Measurements from ENCODE around the gene PLCH2. TPM values are rescaled to one million over a fixed set of nuclear protein-coding genes. Genes with fewer than 3 reads are reported as not detected.

The PLCH2 gene
- total RNA-seq, 1 experiment from 2014 or later, result 0.74 TPM

DNA sequence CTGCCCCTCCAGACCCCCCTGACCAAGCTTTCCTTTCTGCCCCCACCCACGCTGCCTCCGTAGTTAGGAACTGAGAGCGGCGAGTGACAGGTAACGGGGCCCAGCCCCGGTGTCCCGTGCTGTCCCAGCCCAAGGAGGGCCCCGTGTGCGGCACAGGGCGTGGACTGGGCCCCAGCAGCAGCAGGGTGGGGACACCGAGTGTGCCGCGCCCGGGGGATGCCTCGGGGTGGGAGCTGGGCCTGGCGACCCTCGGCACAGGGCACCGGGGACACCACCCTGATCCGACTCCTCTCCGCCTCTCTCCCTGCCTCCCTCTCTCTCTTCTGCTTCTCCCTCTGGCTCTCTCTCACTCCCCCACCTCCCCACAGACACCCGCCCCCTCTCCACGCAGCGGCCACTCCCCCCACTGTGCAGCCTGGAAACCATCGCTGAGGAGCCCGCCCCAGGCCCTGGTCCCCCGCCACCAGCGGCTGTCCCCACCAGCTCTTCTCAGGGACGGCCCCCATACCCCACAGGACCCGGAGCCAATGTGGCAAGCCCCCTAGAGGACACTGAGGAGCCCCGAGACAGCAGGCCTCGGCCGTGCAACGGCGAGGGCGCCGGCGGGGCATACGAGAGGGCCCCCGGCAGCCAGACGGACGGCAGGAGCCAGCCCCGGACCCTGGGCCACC is 27.6 kb downstream of the PLCH2 start:
- in situ Hi-C loops (cut with HindIII; ENCODE audit: low pct_unique_long_range_greater_than_20kb, low sequenced_read_pairs), result no loop called here
- DNase-seq (ENCODE audit: low read depth), result no peak

DNA sequence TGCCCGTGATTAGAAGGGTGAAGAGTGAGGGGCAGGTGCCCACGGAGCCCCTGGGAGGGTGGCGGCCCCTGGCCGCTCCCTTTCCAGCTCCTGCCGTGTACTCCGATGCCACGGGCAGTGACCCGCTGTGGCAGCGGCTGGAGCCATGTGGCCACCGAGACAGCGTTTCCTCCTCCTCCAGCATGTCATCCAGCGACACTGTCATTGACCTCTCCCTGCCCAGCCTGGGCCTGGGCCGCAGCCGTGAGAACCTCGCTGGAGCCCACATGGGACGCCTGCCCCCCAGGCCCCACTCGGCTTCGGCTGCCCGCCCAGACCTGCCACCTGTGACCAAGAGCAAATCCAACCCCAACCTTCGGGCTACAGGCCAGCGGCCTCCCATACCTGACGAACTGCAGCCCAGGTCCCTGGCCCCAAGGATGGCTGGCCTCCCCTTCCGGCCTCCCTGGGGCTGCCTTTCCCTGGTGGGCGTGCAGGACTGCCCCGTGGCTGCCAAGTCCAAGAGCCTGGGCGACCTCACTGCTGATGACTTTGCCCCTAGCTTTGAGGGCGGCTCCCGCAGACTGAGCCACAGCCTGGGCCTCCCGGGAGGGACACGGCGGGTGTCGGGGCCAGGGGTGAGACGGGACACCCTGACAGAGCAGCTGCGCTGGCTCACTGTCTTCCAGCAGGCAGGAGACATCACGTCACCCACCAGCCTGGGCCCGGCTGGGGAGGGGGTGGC is 28.3 kb downstream of the PLCH2 start:
- in situ Hi-C loops (cut with HindIII; ENCODE audit: low pct_unique_long_range_greater_than_20kb, low sequenced_read_pairs), result no loop called here
- no peak for DNase-seq (ENCODE audit: low read depth)

DNA sequence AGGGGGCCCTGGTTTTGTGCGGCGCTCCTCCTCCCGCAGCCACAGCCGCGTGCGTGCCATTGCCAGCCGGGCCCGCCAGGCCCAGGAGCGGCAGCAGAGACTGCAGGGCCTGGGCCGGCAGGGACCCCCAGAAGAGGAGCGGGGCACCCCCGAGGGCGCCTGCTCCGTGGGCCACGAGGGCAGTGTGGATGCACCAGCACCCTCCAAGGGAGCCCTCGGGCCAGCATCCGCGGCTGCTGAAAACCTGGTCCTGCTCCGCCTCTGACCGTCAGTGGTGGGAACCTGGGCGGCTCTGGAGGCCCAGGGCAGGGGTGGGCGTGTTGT is 28.8 kb downstream of the PLCH2 start:
- DNase-seq (ENCODE audit: low read depth), result no peak
- in situ Hi-C loops (cut with HindIII; ENCODE audit: low pct_unique_long_range_greater_than_20kb, low sequenced_read_pairs), result no loop called here

DNA sequence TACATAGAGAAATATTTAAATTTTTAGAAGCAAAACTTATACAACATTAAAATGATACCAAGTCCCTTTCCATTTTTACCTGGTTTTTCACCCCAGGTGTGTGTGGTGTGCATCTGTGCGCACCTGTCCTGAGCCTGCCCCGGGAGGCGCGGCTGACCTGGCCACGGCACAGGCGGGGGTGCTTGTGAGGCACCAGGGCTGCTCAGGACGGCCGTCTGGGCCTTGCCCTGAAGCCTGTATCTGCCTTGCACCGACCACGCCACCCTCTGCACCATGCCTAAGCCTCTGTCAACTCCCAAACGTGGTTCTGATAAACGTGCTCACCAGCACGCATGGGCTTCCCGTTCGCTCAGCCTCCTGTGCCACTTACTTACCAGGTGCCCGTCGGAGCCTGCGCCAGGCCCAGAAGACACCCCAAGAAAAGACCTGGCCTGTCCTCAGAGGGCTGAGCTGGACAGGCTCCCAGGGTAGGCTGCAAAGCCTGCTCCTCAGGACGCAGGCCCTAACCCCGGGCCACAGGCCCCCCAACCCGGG is 29.4 kb downstream of the PLCH2 start:
- no peak for DNase-seq (ENCODE audit: low read depth)
- in situ Hi-C loops (cut with HindIII; ENCODE audit: low pct_unique_long_range_greater_than_20kb, low sequenced_read_pairs), result no loop called here

DNA sequence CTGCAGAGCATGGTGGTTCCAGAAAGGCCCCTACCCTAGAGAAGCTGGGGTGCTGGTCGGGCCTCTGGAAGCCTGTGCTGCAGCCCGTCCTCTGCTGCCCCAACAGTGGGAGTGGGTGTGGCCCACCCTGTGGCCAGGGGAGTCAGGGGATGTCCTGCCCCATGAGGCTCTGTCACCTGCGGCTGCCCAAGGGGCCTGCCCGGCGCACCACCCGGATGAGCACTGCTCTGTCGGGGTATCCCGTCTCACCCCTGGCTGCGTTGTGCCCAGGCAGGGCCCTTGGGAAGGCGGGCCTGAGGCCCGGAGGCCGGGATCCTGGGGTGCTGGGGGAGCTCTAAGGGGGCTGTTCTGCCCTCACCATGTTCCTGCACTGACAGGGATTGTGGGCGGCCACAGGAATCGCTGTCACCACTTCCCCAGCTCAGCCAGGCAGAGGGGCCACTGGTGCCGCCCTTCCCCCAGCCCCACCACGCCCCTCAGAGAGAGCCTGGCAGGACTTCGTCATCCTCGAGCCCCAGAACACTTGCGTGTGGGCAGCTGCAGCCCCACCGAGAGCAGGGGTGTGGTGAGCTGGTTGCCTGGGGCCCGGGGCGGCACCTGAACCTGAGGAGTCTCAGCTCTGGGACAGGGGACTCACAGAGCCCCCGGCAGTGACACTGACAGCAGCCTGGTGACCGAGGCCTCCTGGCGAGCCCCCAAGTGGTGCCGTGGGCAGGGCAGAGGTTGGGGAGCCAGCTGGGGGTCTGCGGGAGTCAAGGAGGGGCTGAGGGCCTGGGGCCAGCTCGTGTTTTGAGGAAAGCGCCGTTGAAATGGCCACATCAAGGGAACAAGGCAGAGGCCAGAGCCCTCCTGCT is 30.1 kb downstream of the PLCH2 start:
- in situ Hi-C loops (cut with HindIII; ENCODE audit: low pct_unique_long_range_greater_than_20kb, low sequenced_read_pairs), result no loop called here
- DNase-seq (ENCODE audit: low read depth), result no peak

DNA sequence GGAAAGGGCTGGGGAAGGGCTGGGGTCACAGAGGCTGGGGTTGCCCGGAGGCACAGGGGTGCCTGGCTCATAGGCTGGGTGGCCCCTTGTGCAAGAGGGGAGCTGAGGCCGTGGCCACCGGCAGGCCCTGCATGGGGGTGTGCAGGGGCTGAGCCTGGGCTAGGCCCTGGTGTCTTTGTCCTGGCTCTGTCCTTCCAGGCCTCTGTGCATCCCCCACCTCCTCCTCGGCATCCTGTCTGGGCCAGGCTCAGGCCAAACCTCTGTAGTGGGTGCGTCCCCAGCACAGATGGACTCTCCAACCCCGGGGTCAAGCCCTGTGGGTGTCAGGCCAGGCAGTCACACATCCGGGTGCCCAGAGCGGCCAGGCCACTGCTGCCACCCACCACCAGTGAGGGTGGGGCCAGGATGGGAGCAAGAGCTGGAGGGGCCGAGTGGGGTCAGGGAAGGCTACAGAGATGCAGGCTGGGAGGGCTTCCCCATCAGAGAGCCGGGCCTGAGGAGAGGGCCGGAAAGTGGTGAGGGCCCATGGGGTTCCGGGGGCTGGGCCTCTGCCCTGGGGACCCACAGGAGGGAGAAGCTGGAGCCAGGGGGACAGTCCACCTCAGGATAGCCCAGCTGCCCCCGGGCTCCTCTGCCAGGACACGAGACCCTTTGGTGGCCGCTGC is 30.9 kb downstream of the PLCH2 start:
- no peak for DNase-seq (ENCODE audit: low read depth)
- in situ Hi-C loops (cut with HindIII; ENCODE audit: low pct_unique_long_range_greater_than_20kb, low sequenced_read_pairs), result no loop called here

DNA sequence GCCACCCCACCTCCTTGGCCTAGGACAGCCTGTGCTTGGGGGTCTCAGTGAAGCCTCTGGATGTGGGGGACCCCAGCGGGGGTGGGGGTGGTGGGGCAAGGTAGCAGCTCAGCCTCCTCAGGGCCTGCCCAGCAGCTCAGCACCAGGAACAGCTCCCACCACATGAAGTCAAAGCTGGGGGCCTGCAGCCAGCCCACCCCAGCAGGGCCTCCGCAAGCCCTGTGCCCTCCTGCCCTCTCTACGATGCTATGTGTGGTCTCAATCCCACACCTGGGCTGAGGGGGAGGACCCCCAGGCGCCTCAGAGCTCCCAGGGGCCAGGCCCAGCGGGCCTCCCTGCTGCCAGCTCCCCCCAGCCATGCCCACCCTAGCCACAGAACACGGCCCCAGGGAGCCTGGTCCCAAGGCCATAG is 31.7 kb downstream of the PLCH2 start:
- in situ Hi-C loops (cut with HindIII; ENCODE audit: low pct_unique_long_range_greater_than_20kb, low sequenced_read_pairs), result no loop called here
- DNase-seq (ENCODE audit: low read depth), result no peak

DNA sequence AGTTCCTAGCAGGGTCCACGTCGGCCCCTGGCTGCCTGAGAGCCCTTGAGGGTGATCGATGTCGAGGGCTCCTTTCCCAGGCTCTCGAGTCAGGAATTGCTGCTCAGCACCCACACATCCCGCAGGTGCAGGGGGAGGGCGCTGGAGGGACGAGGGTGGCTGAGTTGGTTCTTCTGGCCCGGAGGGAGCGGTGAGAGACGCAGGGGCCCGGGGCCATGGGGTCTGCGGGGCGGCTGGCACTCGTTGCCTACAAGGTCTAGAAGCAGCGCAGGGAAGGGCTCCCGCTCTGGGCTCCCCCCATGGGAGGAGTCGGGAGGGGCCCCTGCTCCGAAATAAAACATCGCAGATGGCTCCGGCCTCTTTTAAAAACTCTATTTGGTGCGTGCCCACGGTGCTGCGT is 32.1 kb downstream of the PLCH2 start:
- no peak for DNase-seq (ENCODE audit: low read depth)
- in situ Hi-C loops (cut with HindIII; ENCODE audit: low pct_unique_long_range_greater_than_20kb, low sequenced_read_pairs), result no loop called here

DNA sequence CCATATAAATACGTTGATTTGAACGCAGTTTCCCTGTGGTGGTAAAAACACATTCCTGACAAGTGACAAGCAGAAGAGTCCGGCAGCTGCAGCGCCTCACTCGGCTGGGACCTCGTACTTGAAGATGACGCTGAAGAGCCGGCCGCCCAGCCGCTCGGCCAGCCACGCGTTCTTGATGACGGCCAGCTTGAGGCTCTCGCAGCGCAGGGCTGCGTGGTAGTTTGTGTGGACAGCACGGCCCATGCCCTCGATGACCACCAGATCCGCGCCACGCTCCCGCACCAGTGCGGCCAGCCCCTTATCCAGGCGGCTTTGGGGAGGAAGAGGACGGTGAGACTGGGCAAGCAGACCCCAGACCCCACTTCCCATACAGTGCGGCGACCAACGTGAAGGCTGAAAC is 32.7 kb downstream of the PLCH2 start:
- DNase-seq (ENCODE audit: low read depth), result no peak
- in situ Hi-C loops (cut with HindIII; ENCODE audit: low pct_unique_long_range_greater_than_20kb, low sequenced_read_pairs), result no loop called here

DNA sequence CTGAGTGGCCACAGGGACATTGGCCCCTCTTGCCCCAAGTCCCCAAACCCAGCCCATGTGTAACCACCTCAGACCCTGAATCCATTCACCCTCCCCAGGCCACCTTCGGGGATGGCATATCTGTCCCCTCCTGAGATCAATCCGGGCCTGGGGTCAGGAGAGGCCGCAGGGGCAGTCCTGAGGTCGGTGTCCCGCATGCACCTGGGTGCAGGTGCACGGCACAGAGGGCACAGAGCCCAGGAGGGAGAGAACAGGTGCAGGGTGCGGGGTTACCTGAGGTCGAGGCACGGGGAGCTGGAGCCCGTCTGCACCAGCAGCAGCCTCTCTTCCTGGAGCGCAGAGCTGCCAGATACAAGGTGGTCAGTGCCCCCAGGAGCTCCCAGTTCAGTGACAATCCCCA is 33.5 kb downstream of the PLCH2 start:
- in situ Hi-C loops (cut with HindIII; ENCODE audit: low pct_unique_long_range_greater_than_20kb, low sequenced_read_pairs), result no loop called here

DNA sequence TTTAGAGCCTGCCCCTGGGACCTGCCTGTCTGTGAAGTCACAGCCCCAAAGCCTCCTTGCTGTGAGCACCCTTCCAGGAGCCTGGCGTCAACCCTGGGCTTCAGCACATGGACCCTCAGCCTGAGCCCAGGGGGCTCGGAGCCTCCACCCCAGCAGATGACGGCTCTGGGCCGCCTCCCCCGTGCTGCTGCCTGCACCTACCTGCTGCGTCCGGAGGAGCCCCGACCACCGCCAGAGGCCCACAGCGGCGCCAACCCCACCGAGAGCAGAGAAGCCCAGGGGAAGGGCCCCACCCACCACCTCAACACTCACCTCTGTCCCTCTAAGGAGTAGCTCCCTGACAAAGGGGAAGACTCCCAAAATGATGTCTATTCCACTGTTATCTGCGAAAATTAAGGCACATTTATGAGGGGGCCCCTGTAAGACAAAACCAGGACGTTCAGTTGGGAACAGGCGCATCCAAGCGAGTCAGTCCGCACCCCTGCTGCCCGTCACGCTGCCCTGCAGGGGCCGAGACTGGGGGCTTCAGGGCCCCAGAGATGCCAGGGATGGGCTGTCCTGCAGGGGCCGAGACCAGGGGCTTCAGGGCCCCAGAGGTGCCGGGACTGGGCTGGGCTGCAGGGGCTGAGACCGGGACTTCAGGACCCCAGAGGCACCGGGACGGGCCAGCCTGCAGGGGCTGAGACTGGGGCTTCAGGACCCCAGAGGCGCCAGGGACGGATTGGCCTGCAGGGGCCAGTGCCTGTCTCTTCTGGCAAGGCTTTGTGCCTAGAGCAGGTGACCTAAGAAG is 34.5 kb downstream of the PLCH2 start:
- no peak for DNase-seq (ENCODE audit: low read depth)
- in situ Hi-C loops (cut with HindIII; ENCODE audit: low pct_unique_long_range_greater_than_20kb, low sequenced_read_pairs), result no loop called here

More for the DNA sequence above, 33.5 kb downstream of the PLCH2 start:
- DNase-seq (ENCODE audit: low read depth), result no peak

DNA sequence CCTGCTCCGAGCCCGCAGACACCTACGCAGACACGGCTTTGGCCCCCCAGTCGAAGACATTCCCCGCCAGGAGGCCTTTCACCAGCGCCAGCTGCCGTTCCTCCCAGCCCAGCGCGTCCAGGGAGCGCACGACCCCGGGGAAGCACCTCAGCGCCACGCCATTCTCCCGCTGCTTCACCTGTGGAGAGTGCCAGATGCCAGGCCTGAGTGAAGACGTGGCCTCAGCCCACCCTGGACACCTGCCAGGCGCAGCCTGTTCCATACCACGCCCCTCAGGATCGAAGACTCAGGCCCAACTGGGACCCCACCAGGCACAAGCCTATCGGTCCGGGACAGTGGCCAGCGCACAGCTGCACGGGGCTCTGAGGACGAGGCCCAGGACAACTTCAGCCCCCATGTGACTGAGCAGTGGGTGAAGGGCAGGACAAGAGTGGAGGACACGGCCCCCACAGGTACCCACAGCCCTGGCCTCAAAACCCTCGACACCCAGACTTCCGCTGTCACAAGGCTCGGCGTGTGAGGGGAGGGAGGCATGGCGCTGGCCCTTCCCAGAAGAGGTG is 36.9 kb downstream of the PLCH2 start:
- in situ Hi-C loops (cut with HindIII; ENCODE audit: low pct_unique_long_range_greater_than_20kb, low sequenced_read_pairs), result no loop called here
- no peak for DNase-seq (ENCODE audit: low read depth)

DNA sequence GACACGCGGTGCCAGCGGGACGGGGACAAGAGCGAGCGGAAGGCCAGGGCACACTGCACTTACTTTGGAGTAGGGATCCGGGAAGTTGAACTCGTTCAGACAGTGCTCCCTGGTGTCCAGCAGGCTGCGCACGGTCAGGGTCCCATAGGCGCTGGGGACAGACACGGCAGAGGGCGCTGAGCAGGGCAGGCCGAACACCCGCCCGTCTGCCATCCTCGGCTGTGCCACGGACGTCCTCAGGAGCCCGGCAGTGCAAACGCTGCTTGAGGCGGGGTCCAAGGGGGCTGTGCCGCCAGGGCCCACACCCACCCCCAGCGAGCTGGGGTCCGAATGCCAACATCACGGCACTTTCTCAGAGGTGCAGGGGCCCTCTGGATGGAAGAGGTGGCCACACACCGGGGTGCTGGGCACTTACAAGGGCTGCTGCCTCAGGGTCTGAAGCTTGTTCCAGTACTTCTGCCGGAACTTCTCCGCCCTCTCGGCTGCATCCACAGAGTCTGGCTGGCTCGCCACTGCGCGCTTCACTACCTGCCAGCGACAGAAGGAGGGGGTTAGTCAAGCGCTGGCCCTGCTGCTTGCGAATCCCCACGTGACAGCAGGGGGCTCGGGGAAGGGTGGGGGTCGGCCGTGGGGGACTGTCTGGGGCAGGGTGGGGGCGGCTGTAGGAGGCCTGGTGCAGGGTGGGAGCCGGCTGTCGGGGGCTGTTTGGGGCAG is 38.0 kb downstream of the PLCH2 start:
- no peak for DNase-seq (ENCODE audit: low read depth)
- in situ Hi-C loops (cut with HindIII; ENCODE audit: low pct_unique_long_range_greater_than_20kb, low sequenced_read_pairs), result no loop called here

DNA sequence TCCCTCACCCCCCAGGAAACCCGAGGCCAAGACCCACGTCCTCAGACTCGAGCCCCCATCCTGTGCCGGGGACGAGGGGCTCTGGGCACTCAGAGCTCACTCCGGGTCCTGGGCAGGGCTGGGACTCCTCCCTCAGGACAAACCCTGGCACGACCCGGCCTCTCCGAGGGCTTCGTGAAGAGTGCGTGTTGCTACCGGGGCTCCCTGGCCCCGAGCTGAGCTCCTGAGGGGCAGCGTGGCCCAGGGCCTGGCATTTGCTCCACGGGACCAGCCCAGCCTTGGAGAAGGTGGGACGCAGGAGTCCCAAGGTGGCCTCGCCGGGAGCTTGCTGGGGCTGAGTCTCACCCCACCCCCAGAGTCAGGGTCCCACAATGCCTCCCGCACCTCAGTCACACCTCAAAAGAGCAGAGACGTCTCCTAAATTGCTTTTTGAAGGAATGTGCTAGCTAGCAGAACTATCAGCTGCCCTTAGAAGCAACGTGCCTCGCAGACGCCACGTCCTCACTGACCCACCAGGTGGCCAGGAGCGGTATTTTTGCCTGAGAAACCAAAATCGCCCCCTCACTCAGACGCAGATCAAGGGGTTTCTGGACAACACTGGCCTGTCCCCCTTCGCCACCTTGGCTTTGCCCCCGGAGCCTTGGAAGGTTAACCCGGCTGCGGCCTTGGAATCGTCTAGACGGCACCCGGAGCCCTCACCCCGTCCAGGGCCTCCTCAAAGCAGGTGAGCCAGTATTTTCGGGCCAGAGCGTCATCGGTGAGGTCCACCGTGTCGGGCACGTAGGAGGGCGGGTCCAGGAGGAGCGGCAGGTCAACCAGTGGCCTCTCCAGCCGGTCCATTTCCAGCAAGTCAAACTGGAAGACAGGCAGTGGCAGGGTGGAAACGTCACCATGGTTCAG is 39.0 kb downstream of the PLCH2 start:
- in situ Hi-C loops (cut with HindIII; ENCODE audit: low pct_unique_long_range_greater_than_20kb, low sequenced_read_pairs), result no loop called here

DNA sequence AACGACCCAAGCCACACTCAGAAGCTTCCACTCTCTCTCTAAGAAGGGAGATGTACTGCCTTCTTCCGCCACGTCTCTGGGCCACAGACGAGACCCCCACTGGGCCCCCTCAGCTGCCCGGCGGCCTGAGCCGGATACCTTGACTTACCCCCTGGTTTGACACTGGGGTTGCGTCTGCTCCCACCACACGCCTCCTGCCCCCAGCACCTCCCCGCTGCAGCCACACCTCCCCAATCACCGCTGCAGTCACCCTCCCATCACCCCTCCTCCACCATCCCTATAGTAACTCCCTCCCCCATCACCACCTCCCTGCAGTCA is 39.6 kb downstream of the PLCH2 start:
- in situ Hi-C loops (cut with HindIII; ENCODE audit: low pct_unique_long_range_greater_than_20kb, low sequenced_read_pairs), result no loop called here

More for the DNA sequence above, 39.0 kb downstream of the PLCH2 start:
- DNase-seq (ENCODE audit: low read depth), result no peak

DNA sequence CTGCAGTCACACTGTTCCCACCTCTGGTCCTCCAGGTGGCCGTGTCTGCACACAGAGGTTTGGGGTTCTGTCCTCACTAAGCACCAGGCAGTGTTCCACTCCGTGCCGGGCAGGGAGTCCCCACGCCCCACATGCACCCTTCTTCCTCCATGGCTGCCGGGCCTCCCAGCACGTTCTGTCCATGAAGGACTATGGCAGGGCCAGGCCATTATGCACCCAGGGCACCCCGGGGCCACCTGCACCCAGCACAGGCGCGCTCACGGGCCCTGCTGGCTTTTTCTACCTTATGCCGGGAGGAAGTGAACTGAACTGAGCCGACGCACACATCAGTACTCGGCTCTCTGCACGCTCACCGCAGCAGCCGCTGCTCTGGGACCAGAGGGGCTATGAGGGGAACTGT is 40.0 kb downstream of the PLCH2 start:
- DNase-seq (ENCODE audit: low read depth), result no peak
- in situ Hi-C loops (cut with HindIII; ENCODE audit: low pct_unique_long_range_greater_than_20kb, low sequenced_read_pairs), result no loop called here

More for the DNA sequence above, 39.6 kb downstream of the PLCH2 start:
- no peak for DNase-seq (ENCODE audit: low read depth)
